ENCODE data around the gene ADGRV1.
"Not testable (repeated sequence)": the region's sequence is repeated elsewhere in the genome, so short reads cannot be mapped to it uniquely, and the experiment has no call there.

Gene ADGRV1

GRCh38 chr5:90917928-90918668 lies 359.5 kb downstream of the ADGRV1 start:
- no peak for DNase-seq

- DNase-seq, result no peak
Observed at GRCh38 chr5:90921418-90921973, 362.9 kb downstream of the ADGRV1 start.

GRCh38 chr5:90924222-90924621 lies 365.6 kb downstream of the ADGRV1 start:
- DNase-seq, result not testable (repeated sequence)

GRCh38 chr5:90929013-90929839 lies 370.6 kb downstream of the ADGRV1 start:
- not testable (repeated sequence) for DNase-seq

- DNase-seq, result no peak
Observed at GRCh38 chr5:90930062-90930461, 371.5 kb downstream of the ADGRV1 start.

GRCh38 chr5:90930756-90931431 lies 372.3 kb downstream of the ADGRV1 start:
- no peak for DNase-seq

GRCh38 chr5:90932052-90932699 lies 373.6 kb downstream of the ADGRV1 start:
- peak; percentile 53 for DNase-seq

GRCh38 chr5:90933298-90933697 lies 374.7 kb downstream of the ADGRV1 start:
- DNase-seq, result no peak

- DNase-seq, result no peak
Observed at GRCh38 chr5:90934091-90934719, 375.6 kb downstream of the ADGRV1 start.

- DNase-seq, result no peak
Observed at GRCh38 chr5:90934738-90935137, 376.1 kb downstream of the ADGRV1 start.

- no peak for DNase-seq
Observed at GRCh38 chr5:90939211-90939610, 380.6 kb downstream of the ADGRV1 start.

GRCh38 chr5:90940227-90940995 lies 381.8 kb downstream of the ADGRV1 start:
- DNase-seq, result no peak

GRCh38 chr5:90941002-90941720 lies 382.6 kb downstream of the ADGRV1 start:
- no peak for DNase-seq

- DNase-seq, result no peak
Observed at GRCh38 chr5:90944116-90944515, 385.5 kb downstream of the ADGRV1 start.

- DNase-seq, result no peak
Observed at GRCh38 chr5:90947667-90948066, 389.1 kb downstream of the ADGRV1 start.

GRCh38 chr5:90948969-90949368 lies 390.4 kb downstream of the ADGRV1 start:
- no peak for DNase-seq

- no peak for DNase-seq
Observed at GRCh38 chr5:90949469-90950358, 391.1 kb downstream of the ADGRV1 start.

GRCh38 chr5:90955001-90955635 lies 396.5 kb downstream of the ADGRV1 start:
- DNase-seq, result no peak

- no peak for DNase-seq
Observed at GRCh38 chr5:90956511-90957097, 398.0 kb downstream of the ADGRV1 start.

Data from right forelimb (tissue), 1 donor.